HG02884 (cell line): ENCODE data around the gene PCDHGA9.
A peak's percentile ranks its signal among the peaks of the same experiment; 100 is the strongest.
"Not testable (repeated sequence)": the region's sequence is repeated elsewhere in the genome, so short reads cannot be mapped to it uniquely, and the experiment has no call there.

Source experiments
- ATAC-seq: cut with Tn5 transposase; IDR thresholded peaks from one replicate; pipeline ENCODE4 v1.9.1; 2021; ENCODE audit warnings: mild to moderate bottlenecking, moderate library complexity; ENCODE audit not compliant: unreplicated experiment

PCDHGA9 gene

DNA sequence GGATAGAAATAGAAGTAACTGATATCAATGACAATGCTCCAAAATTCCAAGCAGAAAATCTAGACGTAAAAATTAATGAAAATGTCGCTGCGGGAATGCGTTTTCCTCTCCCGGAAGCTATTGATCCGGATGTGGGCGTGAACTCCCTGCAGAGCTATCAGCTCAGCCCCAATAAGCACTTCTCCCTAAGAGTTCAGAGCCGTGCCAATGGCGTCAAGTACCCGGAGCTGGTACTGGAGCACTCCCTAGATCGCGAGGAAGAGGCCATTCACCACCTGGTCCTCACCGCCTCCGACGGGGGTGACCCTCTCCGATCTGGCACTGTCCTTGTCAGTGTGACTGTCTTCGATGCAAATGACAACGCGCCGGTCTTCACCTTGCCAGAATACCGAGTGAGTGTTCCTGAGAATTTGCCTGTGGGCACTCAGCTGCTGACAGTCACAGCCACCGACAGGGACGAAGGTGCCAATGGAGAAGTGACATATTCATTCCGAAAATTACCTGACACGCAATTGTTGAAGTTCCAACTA lies 11.0 kb downstream of the PCDHGA9 start:
- ATAC-seq, result no peak

DNA sequence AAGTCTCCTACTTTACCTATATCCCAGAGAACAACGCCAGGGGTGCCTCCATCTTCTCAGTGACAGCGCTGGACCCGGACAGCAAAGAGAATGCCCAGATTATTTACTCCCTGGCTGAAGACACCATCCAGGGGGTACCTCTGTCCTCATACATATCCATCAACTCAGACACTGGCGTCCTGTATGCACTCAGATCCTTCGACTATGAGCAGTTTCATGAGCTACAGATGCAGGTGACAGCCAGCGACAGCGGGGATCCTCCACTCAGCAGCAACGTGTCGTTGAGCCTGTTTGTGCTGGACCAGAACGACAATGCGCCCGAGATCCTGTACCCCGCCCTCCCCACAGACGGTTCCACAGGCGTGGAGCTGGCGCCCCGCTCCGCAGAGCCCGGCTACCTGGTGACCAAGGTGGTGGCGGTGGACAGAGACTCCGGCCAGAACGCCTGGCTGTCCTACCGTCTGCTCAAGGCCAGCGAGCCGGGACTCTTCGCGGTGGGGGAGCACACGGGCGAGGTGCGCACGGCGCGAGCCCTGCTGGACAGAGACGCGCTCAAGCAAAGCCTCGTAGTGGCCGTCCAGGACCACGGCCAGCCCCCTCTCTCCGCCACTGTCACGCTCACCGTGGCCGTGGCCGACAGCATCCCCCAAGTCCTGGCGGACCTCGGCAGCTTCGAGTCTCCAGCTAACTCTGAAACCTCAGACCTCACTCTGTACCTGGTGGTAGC lies 12.1 kb downstream of the PCDHGA9 start:
- ATAC-seq, result not testable (repeated sequence)

DNA sequence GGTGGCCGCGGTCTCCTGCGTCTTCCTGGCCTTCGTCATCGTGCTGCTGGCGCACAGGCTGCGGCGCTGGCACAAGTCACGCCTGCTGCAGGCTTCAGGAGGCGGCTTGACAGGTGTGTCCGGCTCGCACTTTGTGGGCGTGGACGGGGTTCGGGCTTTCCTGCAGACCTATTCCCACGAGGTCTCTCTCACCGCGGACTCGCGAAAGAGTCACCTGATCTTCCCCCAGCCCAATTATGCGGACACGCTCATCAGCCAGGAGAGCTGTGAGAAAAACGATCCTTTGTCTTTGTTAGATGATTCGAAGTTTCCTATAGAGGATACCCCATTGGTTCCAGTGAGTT lies 12.7 kb downstream of the PCDHGA9 start:
- not testable (repeated sequence) for ATAC-seq

DNA sequence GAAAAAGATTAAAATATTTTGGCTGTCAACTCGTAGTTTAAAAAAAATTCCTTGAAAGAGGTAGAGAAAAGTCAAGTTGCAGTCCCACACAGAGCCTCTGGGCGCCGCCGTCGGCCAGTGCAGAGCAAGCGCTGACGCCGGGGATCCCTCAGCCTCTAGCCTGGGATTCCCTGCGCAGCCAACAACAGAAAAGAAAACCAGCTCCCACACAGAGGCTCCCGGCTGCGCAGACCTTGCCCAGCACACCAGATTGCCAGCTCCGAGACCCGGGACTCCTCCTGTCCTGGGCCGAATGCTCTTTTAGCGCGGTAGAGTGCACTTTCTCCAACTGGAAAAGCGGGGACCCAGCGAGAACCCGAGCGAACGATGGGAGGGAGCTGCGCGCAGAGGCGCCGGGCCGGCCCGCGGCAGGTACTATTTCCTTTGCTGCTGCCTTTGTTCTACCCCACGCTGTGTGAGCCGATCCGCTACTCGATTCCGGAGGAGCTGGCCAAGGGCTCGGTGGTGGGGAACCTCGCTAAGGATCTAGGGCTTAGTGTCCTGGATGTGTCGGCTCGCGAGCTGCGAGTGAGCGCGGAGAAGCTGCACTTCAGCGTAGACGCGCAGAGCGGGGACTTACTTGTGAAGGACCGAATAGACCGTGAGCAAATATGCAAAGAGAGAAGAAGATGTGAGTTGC lies 15.1 kb downstream of the PCDHGA9 start, which contains the start of gene PCDHGB7:
PCDHGB7 (plus strand) TSS at position 184 of the 679 bp plus-strand sequence; CDS start at position 367, 183 bp downstream.
- ATAC-seq, result peak; percentile 76

DNA sequence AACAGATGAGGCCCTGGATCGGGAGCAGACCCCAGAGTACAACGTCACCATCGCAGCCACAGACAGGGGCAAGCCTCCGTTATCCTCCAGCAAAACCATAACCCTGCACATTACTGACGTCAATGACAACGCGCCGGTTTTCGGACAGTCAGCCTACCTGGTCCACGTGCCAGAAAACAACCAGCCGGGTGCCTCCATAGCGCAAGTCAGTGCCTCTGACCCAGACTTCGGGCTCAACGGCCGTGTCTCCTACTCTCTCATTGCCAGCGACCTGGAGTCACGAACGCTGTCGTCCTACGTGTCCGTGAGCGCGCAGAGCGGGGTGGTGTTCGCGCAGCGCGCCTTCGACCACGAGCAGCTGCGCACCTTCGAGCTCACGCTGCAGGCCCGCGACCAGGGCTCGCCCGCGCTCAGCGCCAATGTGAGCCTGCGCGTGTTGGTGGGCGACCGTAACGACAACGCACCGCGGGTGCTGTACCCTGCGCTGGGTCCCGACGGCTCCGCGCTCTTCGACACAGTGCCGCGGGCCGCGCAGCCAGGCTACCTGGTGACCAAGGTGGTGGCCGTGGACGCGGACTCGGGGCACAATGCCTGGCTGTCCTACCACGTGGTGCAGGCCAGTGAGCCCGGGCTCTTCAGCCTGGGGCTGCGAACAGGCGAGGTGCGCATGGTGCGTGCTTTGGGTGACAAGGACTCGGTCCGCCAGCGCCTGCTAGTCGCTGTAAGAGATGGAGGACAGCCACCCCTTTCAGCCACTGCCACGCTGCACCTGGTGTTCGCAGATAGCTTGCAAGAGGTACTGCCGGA lies 16.7 kb downstream of the PCDHGA9 start:
- no peak for ATAC-seq

DNA sequence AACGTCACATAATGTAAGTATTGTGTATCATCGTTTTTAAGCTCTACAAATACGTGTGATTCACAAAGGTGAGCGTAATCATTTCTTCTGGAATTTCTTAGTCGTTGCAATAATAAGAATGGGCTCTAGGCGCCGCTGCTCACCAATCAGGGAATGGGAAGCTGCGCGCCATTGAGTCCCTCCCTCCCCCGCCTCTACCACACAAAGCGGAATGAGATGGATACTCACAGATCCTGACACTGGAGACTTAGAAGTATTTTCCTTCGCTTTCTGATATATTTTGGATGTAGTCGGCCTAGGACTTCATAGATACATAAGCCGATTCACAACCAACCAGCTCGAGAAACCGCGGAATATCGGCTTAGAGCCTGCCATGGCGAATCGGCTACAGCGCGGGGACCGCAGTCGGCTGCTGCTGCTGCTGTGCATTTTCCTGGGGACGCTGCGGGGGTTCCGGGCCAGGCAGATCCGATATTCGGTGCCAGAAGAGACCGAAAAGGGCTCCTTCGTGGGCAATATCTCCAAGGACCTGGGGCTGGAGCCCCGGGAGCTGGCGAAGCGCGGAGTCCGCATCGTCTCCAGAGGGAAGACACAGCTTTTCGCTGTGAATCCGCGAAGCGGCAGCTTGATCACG lies 18.4 kb downstream of the PCDHGA9 start, which contains the start of gene PCDHGA11:
PCDHGA11 (plus strand) TSS at position 197 of the 634 bp plus-strand sequence; CDS start at position 374, 177 bp downstream.
- ATAC-seq, result no peak

DNA sequence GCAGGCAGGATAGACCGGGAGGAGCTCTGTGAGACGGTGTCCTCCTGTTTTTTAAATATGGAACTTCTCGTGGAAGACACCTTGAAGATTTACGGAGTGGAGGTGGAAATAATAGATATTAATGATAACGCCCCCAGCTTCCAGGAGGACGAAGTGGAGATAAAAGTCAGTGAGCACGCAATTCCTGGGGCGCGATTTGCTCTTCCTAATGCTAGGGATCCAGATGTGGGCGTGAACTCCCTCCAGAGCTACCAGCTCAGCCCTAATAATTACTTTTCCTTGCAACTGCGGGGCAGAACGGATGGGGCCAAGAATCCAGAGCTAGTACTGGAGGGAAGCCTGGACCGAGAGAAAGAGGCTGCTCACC lies 18.9 kb downstream of the PCDHGA9 start:
- no peak for ATAC-seq

DNA sequence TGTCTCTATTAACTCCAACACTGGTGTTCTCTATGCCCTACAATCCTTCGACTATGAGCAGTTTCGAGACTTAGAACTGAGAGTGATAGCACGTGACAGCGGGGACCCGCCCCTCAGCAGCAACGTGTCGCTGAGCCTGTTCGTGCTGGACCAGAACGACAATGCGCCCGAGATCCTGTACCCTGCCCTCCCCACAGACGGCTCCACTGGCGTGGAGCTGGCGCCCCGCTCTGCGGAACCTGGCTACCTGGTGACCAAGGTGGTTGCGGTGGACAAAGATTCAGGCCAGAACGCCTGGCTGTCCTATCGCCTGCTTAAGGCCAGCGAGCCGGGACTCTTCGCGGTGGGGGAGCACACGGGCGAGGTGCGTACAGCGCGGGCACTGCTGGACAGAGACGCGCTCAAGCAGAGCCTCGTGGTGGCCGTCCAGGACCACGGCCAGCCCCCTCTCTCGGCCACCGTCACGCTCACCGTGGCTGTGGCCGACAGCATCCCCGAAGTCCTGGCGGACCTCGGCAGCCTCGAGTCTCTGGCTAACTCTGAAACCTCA lies 20.2 kb downstream of the PCDHGA9 start:
- no peak for ATAC-seq

DNA sequence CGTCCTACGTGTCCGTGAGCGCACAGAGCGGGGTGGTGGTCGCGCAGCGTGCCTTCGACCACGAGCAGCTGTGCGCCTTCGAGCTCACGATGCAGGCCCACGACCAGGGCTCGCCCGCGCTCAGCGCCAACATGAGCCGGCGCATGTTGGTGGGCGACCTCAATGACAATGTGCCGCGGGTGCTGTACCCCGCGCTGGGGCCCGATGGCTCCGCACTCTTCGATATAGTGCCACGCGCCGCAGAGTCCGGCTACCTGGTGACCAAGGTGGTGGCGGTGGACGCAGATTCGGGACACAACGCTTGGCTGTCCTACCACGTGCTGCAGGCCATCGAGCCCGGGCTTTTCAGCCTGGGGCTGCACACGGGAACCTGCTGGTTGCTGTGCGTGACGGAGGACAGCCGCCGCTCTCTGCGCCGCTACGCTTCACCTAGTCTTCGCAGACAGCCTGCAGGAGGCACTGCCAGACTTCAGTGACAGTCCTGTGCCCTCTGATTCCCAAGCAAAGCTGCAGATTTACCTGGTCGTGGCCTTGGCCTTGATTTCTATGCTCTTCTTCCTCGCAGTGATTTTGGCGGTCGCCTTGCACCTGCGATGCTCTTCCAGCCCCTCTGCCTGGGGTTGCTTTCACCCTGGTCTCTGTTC lies 25.3 kb downstream of the PCDHGA9 start:
- no peak for ATAC-seq

DNA sequence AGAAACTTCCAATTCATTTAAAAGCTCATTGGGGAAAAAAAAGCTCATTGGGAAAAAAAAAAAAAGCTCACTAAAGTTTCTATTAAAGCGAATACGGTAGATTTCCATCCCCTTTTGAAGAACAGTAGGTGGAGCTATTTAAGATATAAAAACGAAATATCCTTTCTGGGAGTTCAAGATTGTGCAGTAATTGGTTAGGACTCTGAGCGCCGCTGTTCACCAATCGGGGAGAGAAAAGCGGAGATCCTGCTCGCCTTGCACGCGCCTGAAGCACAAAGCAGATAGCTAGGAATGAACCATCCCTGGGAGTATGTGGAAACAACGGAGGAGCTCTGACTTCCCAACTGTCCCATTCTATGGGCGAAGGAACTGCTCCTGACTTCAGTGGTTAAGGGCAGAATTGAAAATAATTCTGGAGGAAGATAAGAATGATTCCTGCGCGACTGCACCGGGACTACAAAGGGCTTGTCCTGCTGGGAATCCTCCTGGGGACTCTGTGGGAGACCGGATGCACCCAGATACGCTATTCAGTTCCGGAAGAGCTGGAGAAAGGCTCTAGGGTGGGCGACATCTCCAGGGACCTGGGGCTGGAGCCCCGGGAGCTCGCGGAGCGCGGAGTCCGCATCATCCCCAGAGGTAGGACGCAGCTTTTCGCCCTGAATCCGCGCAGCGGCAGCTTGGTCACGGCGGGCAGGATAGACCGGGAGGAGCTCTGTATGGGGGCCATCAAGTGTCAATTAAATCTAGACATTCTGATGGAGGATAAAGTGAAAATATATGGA lies 27.9 kb downstream of the PCDHGA9 start, which contains the start of gene PCDHGA12:
PCDHGA12 (plus strand) TSS at position 176 of the 782 bp plus-strand sequence; CDS start at position 429, 253 bp downstream.
- peak; percentile 93 for ATAC-seq

DNA sequence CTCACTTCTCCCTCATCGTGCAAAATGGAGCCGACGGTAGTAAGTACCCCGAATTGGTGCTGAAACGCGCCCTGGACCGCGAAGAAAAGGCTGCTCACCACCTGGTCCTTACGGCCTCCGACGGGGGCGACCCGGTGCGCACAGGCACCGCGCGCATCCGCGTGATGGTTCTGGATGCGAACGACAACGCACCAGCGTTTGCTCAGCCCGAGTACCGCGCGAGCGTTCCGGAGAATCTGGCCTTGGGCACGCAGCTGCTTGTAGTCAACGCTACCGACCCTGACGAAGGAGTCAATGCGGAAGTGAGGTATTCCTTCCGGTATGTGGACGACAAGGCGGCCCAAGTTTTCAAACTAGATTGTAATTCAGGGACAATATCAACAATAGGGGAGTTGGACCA lies 28.7 kb downstream of the PCDHGA9 start:
- ATAC-seq, result peak; percentile 42

DNA sequence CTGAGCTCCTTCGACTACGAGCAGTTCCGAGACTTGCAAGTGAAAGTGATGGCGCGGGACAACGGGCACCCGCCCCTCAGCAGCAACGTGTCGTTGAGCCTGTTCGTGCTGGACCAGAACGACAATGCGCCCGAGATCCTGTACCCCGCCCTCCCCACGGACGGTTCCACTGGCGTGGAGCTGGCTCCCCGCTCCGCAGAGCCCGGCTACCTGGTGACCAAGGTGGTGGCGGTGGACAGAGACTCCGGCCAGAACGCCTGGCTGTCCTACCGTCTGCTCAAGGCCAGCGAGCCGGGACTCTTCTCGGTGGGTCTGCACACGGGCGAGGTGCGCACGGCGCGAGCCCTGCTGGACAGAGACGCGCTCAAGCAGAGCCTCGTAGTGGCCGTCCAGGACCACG lies 29.7 kb downstream of the PCDHGA9 start:
- ATAC-seq, result not testable (repeated sequence)

DNA sequence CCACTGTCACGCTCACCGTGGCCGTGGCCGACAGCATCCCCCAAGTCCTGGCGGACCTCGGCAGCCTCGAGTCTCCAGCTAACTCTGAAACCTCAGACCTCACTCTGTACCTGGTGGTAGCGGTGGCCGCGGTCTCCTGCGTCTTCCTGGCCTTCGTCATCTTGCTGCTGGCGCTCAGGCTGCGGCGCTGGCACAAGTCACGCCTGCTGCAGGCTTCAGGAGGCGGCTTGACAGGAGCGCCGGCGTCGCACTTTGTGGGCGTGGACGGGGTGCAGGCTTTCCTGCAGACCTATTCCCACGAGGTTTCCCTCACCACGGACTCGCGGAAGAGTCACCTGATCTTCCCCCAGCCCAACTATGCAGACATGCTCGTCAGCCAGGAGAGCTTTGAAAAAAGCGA lies 30.1 kb downstream of the PCDHGA9 start:
- not testable (repeated sequence) for ATAC-seq

DNA sequence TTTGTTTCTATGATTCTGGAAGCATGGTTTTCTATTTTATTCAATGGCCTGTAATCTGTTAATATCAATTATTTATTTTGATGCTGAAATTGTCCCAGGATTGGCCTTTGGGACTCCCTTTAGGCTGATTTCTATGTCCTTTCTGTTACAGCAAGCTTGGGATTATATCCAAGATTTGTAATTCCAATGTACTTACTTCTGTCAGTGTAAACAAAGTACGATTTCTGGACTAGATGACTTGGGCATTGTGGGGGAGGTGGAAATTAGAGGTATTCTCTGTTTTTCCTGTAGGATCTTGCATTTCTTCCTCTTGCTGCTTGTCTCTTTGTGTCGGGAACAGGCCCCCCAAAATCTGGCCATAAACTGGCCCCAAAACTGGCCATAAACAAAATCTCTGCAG lies 31.4 kb downstream of the PCDHGA9 start:
- no peak for ATAC-seq

DNA sequence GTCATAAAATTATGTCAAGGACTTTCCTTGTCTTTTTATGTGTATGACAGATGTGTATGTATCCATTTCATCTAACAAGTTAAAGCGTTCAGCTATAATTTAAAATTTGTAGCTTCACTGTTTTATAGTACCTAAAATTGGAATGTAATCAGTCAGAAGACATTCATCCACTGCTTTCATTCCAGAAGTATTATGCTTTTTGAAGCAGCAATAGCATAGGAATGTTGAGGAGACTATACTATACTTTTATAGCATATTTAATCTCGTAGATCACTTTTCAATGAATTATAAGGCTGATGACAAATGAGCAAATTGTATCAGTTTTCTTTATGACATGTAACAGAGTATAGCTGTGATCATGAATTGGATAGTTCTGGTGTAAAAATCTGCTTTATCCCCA lies 34.6 kb downstream of the PCDHGA9 start:
- ATAC-seq, result no peak

DNA sequence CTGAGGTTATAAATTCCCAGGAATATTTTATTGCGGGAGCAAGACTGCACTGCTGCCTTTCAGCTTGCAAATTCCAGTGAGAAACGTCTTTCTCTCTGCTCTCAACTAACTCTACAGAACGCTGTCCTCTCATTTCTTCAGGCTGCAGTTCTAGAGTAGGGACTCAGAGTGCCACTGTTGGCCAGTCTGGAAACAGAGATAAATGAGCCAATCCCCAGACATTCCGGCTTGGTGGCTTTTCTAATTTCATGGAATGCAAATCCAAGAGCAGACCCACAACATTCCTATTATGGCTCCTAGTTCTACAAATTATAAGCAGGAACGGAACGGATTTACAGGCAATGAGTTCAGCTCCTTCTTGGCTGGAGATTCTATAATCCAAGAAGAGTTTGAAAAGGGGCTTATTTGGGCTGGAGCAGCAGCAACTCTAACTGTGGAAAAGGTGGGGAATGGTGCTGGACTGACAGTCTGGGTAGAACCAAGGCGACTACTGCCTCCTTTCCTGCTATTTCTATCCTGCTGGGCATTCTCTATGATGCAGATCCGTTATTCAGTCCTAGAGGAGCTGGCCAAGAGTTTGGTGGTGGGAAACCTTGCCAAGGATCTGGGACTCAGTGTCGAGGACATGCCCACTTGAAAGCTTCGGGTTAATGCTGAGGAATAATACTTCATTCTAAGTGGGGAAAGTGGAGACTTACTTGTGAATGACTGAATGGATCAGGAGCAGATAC lies 37.0 kb downstream of the PCDHGA9 start:
- ATAC-seq, result no peak

DNA sequence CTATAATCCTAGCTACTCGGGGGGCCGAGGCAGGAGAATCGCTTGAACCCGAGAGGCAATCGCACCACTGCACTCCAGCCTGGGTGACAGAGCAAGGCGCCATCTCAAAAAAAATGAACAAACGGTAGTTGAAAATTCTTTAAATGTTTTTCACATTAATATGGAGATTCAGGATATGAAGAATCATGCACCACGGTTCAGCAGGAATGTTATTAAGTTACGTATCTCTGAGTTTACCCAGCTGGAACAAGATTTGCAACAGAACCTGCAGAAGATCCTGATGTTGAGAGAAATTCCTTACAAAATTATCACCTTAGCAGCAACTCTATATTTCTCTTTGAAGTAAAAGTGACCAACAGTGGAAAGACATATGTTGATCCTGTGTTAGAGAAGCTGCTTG lies 37.8 kb downstream of the PCDHGA9 start:
- ATAC-seq, result no peak

DNA sequence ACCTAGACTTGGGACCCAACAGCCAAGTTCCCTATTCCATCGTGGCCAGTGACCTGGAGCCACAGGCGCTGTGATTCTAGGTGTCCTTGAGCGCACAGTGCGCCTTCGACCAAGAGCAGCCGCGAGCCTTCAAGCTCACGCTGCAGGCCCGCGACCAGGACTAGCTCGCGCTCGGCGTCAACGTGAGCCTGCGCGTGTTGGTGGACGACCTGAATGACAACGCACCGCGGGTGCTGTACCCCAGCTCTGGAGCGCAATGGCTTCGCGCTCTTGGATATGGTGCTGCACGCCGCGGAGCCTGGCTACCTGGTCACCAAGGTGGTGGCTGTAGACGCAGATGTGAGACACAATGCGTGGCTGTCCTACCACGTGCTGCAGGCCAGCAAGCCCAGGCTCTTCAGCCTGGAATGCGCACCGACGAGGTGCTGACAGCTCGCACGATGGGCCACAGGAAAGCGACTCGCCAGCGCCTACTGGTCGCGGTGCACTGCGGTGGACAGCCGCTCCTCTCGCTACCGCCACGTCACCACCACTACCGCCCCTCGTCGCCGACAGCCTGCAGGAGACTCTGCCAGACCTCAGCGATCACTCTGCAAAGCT lies 39.1 kb downstream of the PCDHGA9 start:
- ATAC-seq, result no peak
